CD4-positive, alpha-beta T cell treated with Interleukin-17A for 4 hours (primary cell): ENCODE results near the gene CNN2.

ENCODE experiments used
- DNase-seq: peaks from one replicate; pipeline ENCODE4 v3.0.0-alpha.2; 2020; ENCODE audit warnings: mixed read lengths

Gene CNN2

GRCh38 chr19:1025960-1026782 lies at the start of gene CNN2:
CNN2 (plus strand) TSS chr19:1026608; CDS start chr19:1026662, 54 bp downstream.
- peak; percentile 74 for DNase-seq

- no peak for DNase-seq
These were observed 49.3 kb upstream of the CNN2 start for GRCh38 chr19:977058-977464.

- DNase-seq, result no peak
These were observed 47.1 kb upstream of the CNN2 start for GRCh38 chr19:979318-979741.

- DNase-seq, result no peak
These were observed 46.0 kb upstream of the CNN2 start for GRCh38 chr19:980133-980998.

GRCh38 chr19:982567-983170 lies 43.7 kb upstream of the CNN2 start:
- DNase-seq, result peak; percentile 83

- peak; percentile 93 for DNase-seq
These were observed 42.0 kb upstream of the CNN2 start, which contains the start of gene WDR18 for GRCh38 chr19:984165-984967. WDR18 (plus strand) TSS chr19:984345; CDS start chr19:984354, 9 bp downstream.

GRCh38 chr19:986083-986482 lies 40.3 kb upstream of the CNN2 start:
- no peak for DNase-seq

- no peak for DNase-seq
These were observed 38.3 kb upstream of the CNN2 start for GRCh38 chr19:988081-988480.

GRCh38 chr19:988510-988909 lies 37.9 kb upstream of the CNN2 start:
- DNase-seq, result no peak

- DNase-seq, result no peak
These were observed 36.9 kb upstream of the CNN2 start for GRCh38 chr19:989381-990081.

GRCh38 chr19:990119-990571 lies 36.3 kb upstream of the CNN2 start:
- no peak for DNase-seq

GRCh38 chr19:990746-991145 lies 35.7 kb upstream of the CNN2 start:
- no peak for DNase-seq

- DNase-seq, result peak; percentile 19
These were observed 35.1 kb upstream of the CNN2 start for GRCh38 chr19:991174-991931.

- DNase-seq, result no peak
These were observed 34.3 kb upstream of the CNN2 start for GRCh38 chr19:991932-992669.

GRCh38 chr19:992670-993055 lies 33.7 kb upstream of the CNN2 start:
- DNase-seq, result no peak

- no peak for DNase-seq
These were observed 33.0 kb upstream of the CNN2 start for GRCh38 chr19:993361-993830.

- DNase-seq, result no peak
These were observed 32.5 kb upstream of the CNN2 start for GRCh38 chr19:993831-994393.

- DNase-seq, result no peak
These were observed 31.9 kb upstream of the CNN2 start for GRCh38 chr19:994516-994915.

GRCh38 chr19:995051-995827 lies 31.2 kb upstream of the CNN2 start:
- DNase-seq, result no peak
